ENCODE data around the gene MACF1. TPM values are rescaled to one million over a fixed set of nuclear protein-coding genes. Genes with fewer than 3 reads are reported as not detected.

MACF1 gene
- total RNA-seq, 1 donor, result 554 TPM

GRCh38 chr1:39385067-39385988 is 180.8 kb downstream of the MACF1 start:
- TF ChIP-seq CTCF (IDR thresholded peaks at IDR 0.05; ENCODE audit: insufficient read depth, low read depth, low read length), result no peak
- DNase-seq (ENCODE audit: low read depth), result no peak
- H3K4me3 ChIP-seq (ENCODE audit: low read depth, low read length), result no peak overlapping the region

- DNase-seq (ENCODE audit: low read depth), result no peak
- H3K4me3 ChIP-seq (ENCODE audit: low read depth, low read length), result no peak overlapping the region
- no peak for TF ChIP-seq CTCF (IDR thresholded peaks at IDR 0.05; ENCODE audit: insufficient read depth, low read depth, low read length)
These were observed 182.5 kb downstream of the MACF1 start for GRCh38 chr1:39386997-39387396.

- DNase-seq (ENCODE audit: low read depth), result peak; percentile 82
- H3K4me3 ChIP-seq (ENCODE audit: low read depth, low read length), result no peak overlapping the region
- TF ChIP-seq CTCF (IDR thresholded peaks at IDR 0.05; ENCODE audit: insufficient read depth, low read depth, low read length), result peak; percentile 43
These were observed 183.0 kb downstream of the MACF1 start for GRCh38 chr1:39387452-39387851.

GRCh38 chr1:39391691-39392679 is 187.5 kb downstream of the MACF1 start:
- peak; percentile 72 for DNase-seq (ENCODE audit: low read depth)
- H3K4me3 ChIP-seq (ENCODE audit: low read depth, low read length), result no peak overlapping the region
- TF ChIP-seq CTCF (IDR thresholded peaks at IDR 0.05; ENCODE audit: insufficient read depth, low read depth, low read length), result no peak

GRCh38 chr1:39392851-39393573 is 188.5 kb downstream of the MACF1 start:
- TF ChIP-seq CTCF (IDR thresholded peaks at IDR 0.05; ENCODE audit: insufficient read depth, low read depth, low read length), result no peak
- no peak overlapping the region for H3K4me3 ChIP-seq (ENCODE audit: low read depth, low read length)
- no peak for DNase-seq (ENCODE audit: low read depth)

- no peak for TF ChIP-seq CTCF (IDR thresholded peaks at IDR 0.05; ENCODE audit: insufficient read depth, low read depth, low read length)
- H3K4me3 ChIP-seq (ENCODE audit: low read depth, low read length), result no peak overlapping the region
- DNase-seq (ENCODE audit: low read depth), result no peak
These were observed 189.2 kb downstream of the MACF1 start for GRCh38 chr1:39393645-39394044.
